HL-60 (cell line): ENCODE results near the gene MTMR12.

Experiments
- CTCF ChIP-seq: IDR thresholded peaks from one replicate; pipeline ENCODE4 v1.5.1; 2011; ENCODE audit warnings: low read length, control low read depth, inconsistent platforms; ENCODE audit not compliant: insufficient read depth
- GABPA ChIP-seq: IDR thresholded peaks from 2 replicates; pipeline ENCODE4 v1.6.1; 2012; ENCODE audit warnings: low read depth
- POLR2AphosphoS5 ChIP-seq: IDR thresholded peaks from 2 replicates; pipeline ENCODE4 v1.6.1; 2012; ENCODE audit warnings: low read depth
- REST ChIP-seq: IDR thresholded peaks from 2 replicates; pipeline ENCODE4 v1.6.1; 2012; ENCODE audit warnings: low read depth; ENCODE audit not compliant: insufficient replicate concordance
- SPI1 ChIP-seq: IDR thresholded peaks from 2 replicates; pipeline ENCODE4 v1.6.1; 2012; ENCODE audit warnings: low read depth, mild to moderate bottlenecking, borderline replicate concordance

- TF ChIP-seq REST (no peak), CTCF (no peak), POLR2AphosphoS5 (no peak; the same call in 1 of the 2 replicates), GABPA (no peak), SPI1 (no peak)
Observed at GRCh38 chr5:32352685-32353084, 39.9 kb upstream of the MTMR12 start.
